Thymus (tissue), 11 donors: ENCODE data around the gene ELAVL4. TPM values are rescaled to one million over a fixed set of nuclear protein-coding genes. Genes with fewer than 3 reads are reported as not detected.

Source experiments
- DNase-seq, 9 donors: peaks; one replicate each; pipeline ENCODE4 v3.0.0-alpha.2; 2013; ENCODE audit warnings: low spot score in 9 of 9, low read depth in 6 of 9, missing footprints in 1 of 9
- H3K27ac ChIP-seq, 2 donors: one replicate each; pipeline ENCODE4 v1.5.1; 2013; ENCODE audit warnings: control low read depth in 1 of 2, low read depth in 1 of 2, low read length in 1 of 2, mild to moderate bottlenecking in 1 of 2, moderate library complexity in 1 of 2
- H3K27me3 ChIP-seq, 2 donors: one replicate each; pipeline ENCODE4 v1.5.1; 2013; ENCODE audit warnings: low read length in 1 of 2; ENCODE audit not compliant: control insufficient read depth in 2 of 2, insufficient read depth in 1 of 2
- H3K36me3 ChIP-seq, 2 donors: one replicate each; pipeline ENCODE4 v1.5.1; 2013; ENCODE audit warnings: low read length in 1 of 2, mild to moderate bottlenecking in 1 of 2, moderate library complexity in 1 of 2; ENCODE audit not compliant: control insufficient read depth in 2 of 2, insufficient read depth in 2 of 2
- H3K4me1 ChIP-seq, 2 donors: one replicate each; pipeline ENCODE4 v1.5.1; 2013; ENCODE audit warnings: low read length in 2 of 2; ENCODE audit not compliant: control insufficient read depth in 2 of 2, insufficient read depth in 2 of 2
- H3K4me3 ChIP-seq, 2 donors: one replicate each; pipeline ENCODE4 v1.5.1; 2013; ENCODE audit warnings: low read length in 2 of 2, control low read depth in 1 of 2, mild to moderate bottlenecking in 1 of 2
- H3K9me3 ChIP-seq, 2 donors: one replicate each; pipeline ENCODE4 v1.5.1; 2013; ENCODE audit warnings: low read length in 1 of 2, mild to moderate bottlenecking in 1 of 2; ENCODE audit not compliant: control insufficient read depth in 2 of 2, insufficient read depth in 1 of 2
- WGBS: extraction: QIAGEN DNeasy Blood & Tissue Kit; methylation state at CpG from one replicate; pipeline ENCODE4 v1.1.7; 2013; 5-methylcytosine and 5-hydroxymethylcytosine counted together
- polyA plus RNA-seq: library from polyadenylated mRNA; stranded (reverse); fragments of 200-250 nt; gene quantifications from one replicate; pipeline ENCODE4 v1.2.3, GENCODE V29; 2013
- total RNA-seq: library from RNA; stranded (reverse); fragments of 120-200 nt; gene quantifications from one replicate; pipeline ENCODE4 v1.2.4, GENCODE V29; 2013
- donor health status: healthy.

ELAVL4 gene
- total and polyA plus RNA-seq, 2 donors: 0.55 to 2.1 TPM

GRCh38 chr1:50181027-50181663 is 72.4 kb downstream of the ELAVL4 start:
- H3K36me3 ChIP-seq: no peaks in the 10 kb centered on the region
- no peaks in the 10 kb centered on the region for H3K4me1 ChIP-seq
- WGBS: 91% methylated on average over 3 of the region's 3 CpGs
- no peak overlapping the region for H3K27ac ChIP-seq
- no peaks in the 10 kb centered on the region for H3K9me3 ChIP-seq
- DNase-seq: no peak
- H3K27me3 ChIP-seq: no peaks in the 10 kb centered on the region
- H3K4me3 ChIP-seq: no peak overlapping the region

- H3K27ac ChIP-seq: no peak overlapping the region
- no peaks in the 10 kb centered on the region for H3K4me1 ChIP-seq
- no peaks in the 10 kb centered on the region for H3K36me3 ChIP-seq
- DNase-seq: no peak
- WGBS: 41% methylated on average over 12 of the region's 12 CpGs
- H3K4me3 ChIP-seq: no peak overlapping the region
- no peaks in the 10 kb centered on the region for H3K9me3 ChIP-seq
- H3K27me3 ChIP-seq: no peaks in the 10 kb centered on the region
These were observed 74.8 kb downstream of the ELAVL4 start for GRCh38 chr1:50183378-50184133.

GRCh38 chr1:50189369-50189768 is 80.6 kb downstream of the ELAVL4 start:
- no peaks in the 10 kb centered on the region for H3K4me1 ChIP-seq
- no peak for DNase-seq
- no peaks in the 10 kb centered on the region for H3K9me3 ChIP-seq
- no peaks in the 10 kb centered on the region for H3K27me3 ChIP-seq
- WGBS: 97% methylated on average over 3 of the region's 3 CpGs
- no peak overlapping the region for H3K4me3 ChIP-seq
- H3K27ac ChIP-seq: no peak overlapping the region
- H3K36me3 ChIP-seq: no peaks in the 10 kb centered on the region

DNA sequence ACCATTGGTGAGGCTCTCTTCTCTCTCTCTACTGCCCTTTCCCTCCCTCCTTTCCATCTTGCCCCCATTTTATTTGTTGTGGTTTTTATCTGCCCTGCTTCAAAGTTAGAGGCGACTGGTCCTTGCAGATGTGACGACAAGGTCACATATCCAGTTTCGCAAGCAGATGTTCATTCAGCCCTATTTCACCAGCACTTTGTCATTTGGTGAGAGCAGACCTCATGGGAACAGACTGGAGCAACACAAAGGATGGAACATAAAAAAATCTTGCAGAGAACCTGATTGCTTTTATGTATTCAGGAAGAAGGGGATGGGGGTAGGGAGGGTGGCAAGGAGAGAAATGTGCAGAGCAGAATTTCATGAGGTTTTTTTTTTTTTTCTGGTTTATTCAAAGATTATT is 84.3 kb downstream of the ELAVL4 start:
- H3K4me1 ChIP-seq: no peaks in the 10 kb centered on the region
- peak in 1 of 9 donors; percentile 6 for DNase-seq
- 24% methylated on average over 3 of the region's 3 CpGs for WGBS

DNA sequence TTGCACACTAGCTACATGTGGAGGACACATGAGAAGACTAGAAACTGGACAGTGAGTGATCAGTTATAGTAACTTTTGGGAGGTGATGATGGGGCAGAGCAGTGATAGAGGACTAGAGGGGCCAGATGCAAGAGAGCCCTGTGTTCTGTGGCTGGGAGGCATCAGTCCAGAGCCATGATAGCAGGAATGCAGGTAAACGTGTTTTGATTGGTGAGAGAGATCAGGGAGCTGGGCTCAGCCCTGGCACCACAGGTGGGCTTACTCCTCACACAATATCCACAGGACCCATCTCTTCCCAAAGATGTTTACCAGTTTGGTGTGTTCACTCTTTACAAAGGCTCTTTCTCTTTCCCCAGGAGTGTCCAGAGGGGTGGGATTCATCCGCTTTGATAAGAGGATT is 86.5 kb downstream of the ELAVL4 start:
- Histone ChIP-seq H3K4me1 (no peaks in the 10 kb centered on the region), H3K36me3 (no peaks in the 10 kb centered on the region), H3K4me3 (no peak overlapping the region), H3K9me3 (no peaks in the 10 kb centered on the region), H3K27ac (no peak overlapping the region), H3K27me3 (no peaks in the 10 kb centered on the region)
- no peak for DNase-seq
- 94% methylated on average over 2 of the region's 2 CpGs for WGBS

More for the DNA sequence above, 84.3 kb downstream of the ELAVL4 start:
- Histone ChIP-seq H3K27ac (no peak overlapping the region), H3K27me3 (no peaks in the 10 kb centered on the region), H3K9me3 (no peaks in the 10 kb centered on the region), H3K36me3 (no peaks in the 10 kb centered on the region), H3K4me3 (no peak overlapping the region)

DNA sequence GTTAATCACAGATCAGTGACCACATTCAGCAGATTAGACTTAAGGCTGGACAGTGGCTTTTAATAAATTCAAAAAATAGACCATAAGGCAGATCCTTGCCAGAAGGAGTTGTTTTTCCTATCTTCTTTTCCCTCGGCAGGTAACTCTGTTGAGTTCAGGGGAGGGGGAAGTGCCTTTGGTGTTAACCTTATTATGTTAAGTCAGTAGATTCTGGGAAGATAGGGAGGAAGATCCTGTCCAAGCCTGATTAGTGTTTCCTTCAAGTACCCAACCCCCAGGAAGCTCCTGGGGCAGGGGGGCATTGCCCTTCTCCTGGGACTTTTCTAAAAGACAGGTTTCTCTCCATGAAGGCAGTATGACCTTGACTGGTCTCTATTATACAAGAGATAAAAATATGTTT is 87.4 kb downstream of the ELAVL4 start:
- Histone ChIP-seq H3K9me3 (no peaks in the 10 kb centered on the region), H3K27ac (no peak overlapping the region), H3K4me1 (no peaks in the 10 kb centered on the region), H3K36me3 (no peaks in the 10 kb centered on the region), H3K27me3 (no peaks in the 10 kb centered on the region), H3K4me3 (no peak overlapping the region)
- no peak for DNase-seq
- WGBS: 98% methylated on average over 1 of the region's 1 CpG

DNA sequence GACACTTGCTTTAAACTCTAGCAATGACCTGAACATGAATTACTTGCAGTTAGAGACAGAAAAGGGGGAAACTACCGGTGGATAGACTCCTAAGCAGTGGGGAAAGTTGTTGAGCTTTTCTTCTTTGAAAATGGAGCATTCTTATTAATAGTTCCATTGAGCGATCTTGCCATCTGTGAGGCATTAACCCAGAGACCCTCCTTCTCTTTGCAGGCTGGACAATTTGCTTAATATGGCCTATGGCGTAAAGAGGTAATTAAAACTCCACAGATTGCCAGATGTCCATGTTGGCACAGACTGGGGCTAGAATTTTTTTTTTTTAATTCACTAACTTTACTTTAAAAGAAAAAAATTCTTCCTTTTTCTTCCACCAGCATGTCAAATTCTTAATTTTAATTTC is 88.5 kb downstream of the ELAVL4 start:
- 97% methylated on average over 3 of the region's 3 CpGs for WGBS
- Histone ChIP-seq H3K4me3 (no peak overlapping the region), H3K27me3 (no peaks in the 10 kb centered on the region), H3K9me3 (no peaks in the 10 kb centered on the region), H3K27ac (no peak overlapping the region), H3K4me1 (no peaks in the 10 kb centered on the region), H3K36me3 (no peaks in the 10 kb centered on the region)
- DNase-seq: no peak

DNA sequence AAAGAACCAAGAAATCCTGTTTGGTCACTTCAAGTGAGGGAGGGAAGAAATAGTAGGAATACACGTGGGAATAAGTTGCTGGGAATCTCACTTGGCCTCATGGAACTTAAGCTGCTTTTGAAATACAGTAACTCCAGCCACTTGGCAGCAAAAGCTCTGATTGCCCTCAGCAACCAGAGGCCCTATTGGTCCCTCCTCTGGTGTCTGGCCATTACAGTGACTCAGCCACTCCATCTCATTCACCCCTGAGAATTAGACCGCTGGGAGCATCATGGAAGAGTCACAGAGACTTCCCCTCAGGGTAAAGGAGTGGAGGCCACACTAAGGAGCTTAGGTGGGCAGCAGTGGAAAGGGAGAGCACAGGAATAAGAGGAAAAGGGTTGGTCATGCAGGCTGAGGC is 99.6 kb downstream of the ELAVL4 start:
- Histone ChIP-seq H3K27ac (no peak overlapping the region), H3K9me3 (no peaks in the 10 kb centered on the region), H3K27me3 (no peaks in the 10 kb centered on the region), H3K4me1 (peaks cover 0 to under 1% of the 10 kb centered on the region in 2 donors), H3K4me3 (no peak overlapping the region), H3K36me3 (no peaks in the 10 kb centered on the region)
- no peak for DNase-seq
- 94% methylated on average over 2 of the region's 2 CpGs for WGBS

GRCh38 chr1:50208756-50209155 is 100.0 kb downstream of the ELAVL4 start:
- H3K9me3 ChIP-seq: no peaks in the 10 kb centered on the region
- WGBS: 51% methylated on average over 1 of the region's 1 CpG
- H3K27me3 ChIP-seq: no peaks in the 10 kb centered on the region
- DNase-seq: no peak
- H3K27ac ChIP-seq: no peak overlapping the region
- no peak overlapping the region for H3K4me3 ChIP-seq
- peaks cover 0 to 5% of the 10 kb centered on the region in 2 donors for H3K4me1 ChIP-seq
- H3K36me3 ChIP-seq: no peaks in the 10 kb centered on the region
